Measurements from ENCODE around the gene XPR1. TPM values are rescaled to one million over a fixed set of nuclear protein-coding genes. Genes with fewer than 3 reads are reported as not detected.

XPR1 gene
- total and polyA plus RNA-seq, 2 donors (not counting 3 experiments of a cell fraction or from before 2014, with no cell fraction given), result 23.9 to 26.7 TPM

DNA sequence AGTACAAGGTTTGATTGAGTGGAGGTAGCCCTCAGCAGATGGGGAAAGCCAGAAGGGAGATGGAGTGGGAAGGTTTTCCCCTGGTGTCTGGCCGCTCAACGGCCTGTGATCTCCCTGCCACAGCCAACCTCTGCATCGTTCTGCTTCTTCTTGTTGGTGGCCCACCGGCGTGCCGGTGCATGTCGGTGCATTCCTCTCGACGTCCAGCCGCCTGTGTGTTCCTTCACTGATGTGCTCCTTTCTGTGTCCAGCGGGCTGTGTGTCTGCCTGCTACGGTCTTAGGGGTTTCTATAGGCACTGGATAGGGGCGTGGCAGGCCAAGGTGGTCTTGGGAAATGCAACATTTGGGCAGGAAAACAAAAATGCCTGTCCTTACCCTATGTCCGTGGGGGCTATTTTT is 101.0 kb downstream of the XPR1 start:
- Histone ChIP-seq H3K79me2 (ENCODE audit: control insufficient read depth, insufficient read depth, low read length) (no peaks in the 10 kb centered on the region), H3K9me1 (replicated peaks; ENCODE audit: control insufficient read depth, extremely low read depth, insufficient read depth, low read length) (no peaks in the 10 kb centered on the region), H2AFZ (ENCODE audit: low read depth, low read length) (no peak overlapping the region), H3K27ac (ENCODE audit: insufficient read depth, low read depth, low read length) (no peak overlapping the region), H3K36me3 (ENCODE audit: control insufficient read depth in 2 of 2, extremely low read depth in 1 of 2, insufficient read depth in 2 of 2, low read length in 2 of 2) (no peaks in the 10 kb centered on the region), H3K4me2 (ENCODE audit: insufficient read depth, low read length) (no peak overlapping the region), H3K9me3 (replicated peaks; ENCODE audit: control insufficient read depth, insufficient read depth, low read length) (peaks cover 4% of the 10 kb centered on the region), H3K4me3 (replicated peaks in 1 of 3; ENCODE audit: insufficient read depth in 1 of 3, low read depth in 1 of 3, low read length in 3 of 3) (no peak overlapping the region), H4K20me1 (replicated peaks; ENCODE audit: control insufficient read depth, extremely low read depth, insufficient read depth, low read length) (no peaks in the 10 kb centered on the region), H3K4me1 (ENCODE audit: control insufficient read depth, extremely low read depth, insufficient read depth, low read length) (no peaks in the 10 kb centered on the region), H3K9ac (replicated peaks; ENCODE audit: extremely low read depth, insufficient read depth, low read length) (no peak overlapping the region), H3K27me3 (ENCODE audit: control insufficient read depth in 2 of 2, insufficient read depth in 2 of 2, low read length in 2 of 2) (no peaks in the 10 kb centered on the region)
- DNase-seq (ENCODE audit: low read depth, low spot score), result no peak
- CTCF ChIA-PET, result interaction anchor here (0.7 kb wide), 1 partner anchor 22 kb away, joined by 3 read pairs; no protein-coding TSS in a partner anchor
- BruUV-seq (replicated peaks), result no TSS peak
- no peak for FAIRE-seq
- intact Hi-C loops (cut with micrococcal nuclease) (no loop called here), dilution Hi-C loops (cut with MboI; ENCODE audit: extremely low pct_ligation_motif_present, low sequenced_read_pairs) (no loop called here)
- TF ChIP-seq FOS (IDR thresholded peaks at IDR 0.05; ENCODE audit: borderline replicate concordance, insufficient read depth, low read length), result no peak
- no peak for TF ChIP-seq POLR2A (IDR thresholded peaks at IDR 0.05; ENCODE audit: low read depth, low read length)
- no peak for TF ChIP-seq EZH2 (IDR thresholded peaks at IDR 0.05; ENCODE audit: borderline replicate concordance, low read depth, low read length, severe bottlenecking)
- no peak for TF ChIP-seq GATA2 (IDR thresholded peaks at IDR 0.05; ENCODE audit: insufficient read depth, insufficient read length, low read depth, low read length)
- no peak for TF ChIP-seq POLR2AphosphoS5 (IDR thresholded peaks at IDR 0.05; ENCODE audit: insufficient read depth, low read depth, low read length)
- no peak for TF ChIP-seq MYC (IDR thresholded peaks at IDR 0.05; ENCODE audit: low read depth, low read length)
- TF ChIP-seq JUN (IDR thresholded peaks at IDR 0.05; ENCODE audit: borderline replicate concordance, insufficient read depth, insufficient read length, low read depth), result no peak
- TF ChIP-seq, protein P1, sequence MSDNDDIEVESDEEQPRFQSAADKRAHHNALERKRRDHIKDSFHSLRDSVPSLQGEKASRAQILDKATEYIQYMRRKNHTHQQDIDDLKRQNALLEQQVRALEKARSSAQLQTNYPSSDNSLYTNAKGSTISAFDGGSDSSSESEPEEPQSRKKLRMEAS (IDR thresholded peaks at IDR 0.05; ENCODE audit: insufficient read depth, insufficient read length), result no peak
- TF ChIP-seq, protein P2, sequence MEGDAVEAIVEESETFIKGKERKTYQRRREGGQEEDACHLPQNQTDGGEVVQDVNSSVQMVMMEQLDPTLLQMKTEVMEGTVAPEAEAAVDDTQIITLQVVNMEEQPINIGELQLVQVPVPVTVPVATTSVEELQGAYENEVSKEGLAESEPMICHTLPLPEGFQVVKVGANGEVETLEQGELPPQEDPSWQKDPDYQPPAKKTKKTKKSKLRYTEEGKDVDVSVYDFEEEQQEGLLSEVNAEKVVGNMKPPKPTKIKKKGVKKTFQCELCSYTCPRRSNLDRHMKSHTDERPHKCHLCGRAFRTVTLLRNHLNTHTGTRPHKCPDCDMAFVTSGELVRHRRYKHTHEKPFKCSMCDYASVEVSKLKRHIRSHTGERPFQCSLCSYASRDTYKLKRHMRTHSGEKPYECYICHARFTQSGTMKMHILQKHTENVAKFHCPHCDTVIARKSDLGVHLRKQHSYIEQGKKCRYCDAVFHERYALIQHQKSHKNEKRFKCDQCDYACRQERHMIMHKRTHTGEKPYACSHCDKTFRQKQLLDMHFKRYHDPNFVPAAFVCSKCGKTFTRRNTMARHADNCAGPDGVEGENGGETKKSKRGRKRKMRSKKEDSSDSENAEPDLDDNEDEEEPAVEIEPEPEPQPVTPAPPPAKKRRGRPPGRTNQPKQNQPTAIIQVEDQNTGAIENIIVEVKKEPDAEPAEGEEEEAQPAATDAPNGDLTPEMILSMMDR (IDR thresholded peaks at IDR 0.05; ENCODE audit: extremely low read depth in 1 of 2, insufficient read depth in 1 of 2, low read depth in 1 of 2, low read length in 2 of 2), result no peak
- POLR2A ChIA-PET, result no interaction called here

Measured in endothelial cell of umbilical vein (primary cell).